Hematopoietic multipotent progenitor cell treated with erythropoietin and hydrocortisone succinate and interleukin-3 and kit ligand, for 15 days (in vitro differentiated cells): ENCODE measurements around the gene GLP2R.

Source experiments
- DNase-seq: peaks from one replicate; pipeline ENCODE4 v3.0.0-alpha.2; 2015; ENCODE audit warnings: low spot score

The GLP2R gene

GRCh38 chr17:9813166-9813565 lies 12.6 kb upstream of the GLP2R start:
- no peak for DNase-seq

GRCh38 chr17:9814337-9814945 lies 11.3 kb upstream of the GLP2R start:
- no peak for DNase-seq

DNA sequence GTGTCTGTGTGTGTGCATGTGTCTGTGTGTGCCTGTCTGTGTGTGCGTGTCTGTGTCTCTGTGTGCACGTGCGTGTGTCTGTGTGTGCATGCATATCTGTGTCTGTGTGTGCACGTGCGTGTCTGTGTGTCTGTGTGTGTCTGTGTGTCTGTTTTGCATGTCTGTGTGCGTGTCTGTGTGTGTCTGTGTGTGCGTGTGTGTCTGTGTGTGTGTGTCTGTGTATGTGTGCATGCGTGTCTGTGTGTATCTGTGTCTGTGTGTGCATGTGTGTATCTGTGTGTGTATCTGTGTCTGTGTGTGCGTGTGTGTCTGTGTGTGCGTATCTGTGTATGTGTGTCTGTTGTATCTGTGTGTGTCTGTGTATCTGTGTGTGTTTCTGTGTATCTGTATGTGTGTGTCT lies 9.3 kb upstream of the GLP2R start:
- no peak for DNase-seq

GRCh38 chr17:9817086-9817485 lies 8.6 kb upstream of the GLP2R start:
- DNase-seq = no peak

GRCh38 chr17:9818760-9819159 lies 7.0 kb upstream of the GLP2R start:
- DNase-seq = no peak

DNA sequence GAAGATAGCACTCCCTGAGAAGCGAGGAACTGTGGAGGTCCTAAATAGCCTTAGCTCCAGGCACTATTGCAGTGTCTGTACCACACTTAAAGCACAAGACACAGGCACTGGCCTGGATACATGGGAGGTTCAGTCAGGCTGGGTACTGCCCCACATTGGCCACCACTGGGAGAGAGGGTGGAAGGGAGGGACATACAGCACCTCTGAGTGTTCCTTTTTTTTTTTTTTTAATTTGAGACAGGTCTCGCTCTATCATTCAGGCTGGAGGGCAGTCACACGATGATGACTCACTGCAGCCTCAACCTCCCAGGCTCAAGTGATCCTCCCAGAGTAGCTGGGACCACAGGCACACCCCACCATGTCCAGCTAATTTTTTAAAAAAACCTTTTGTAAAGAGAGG lies 5.3 kb upstream of the GLP2R start:
- no peak for DNase-seq

DNA sequence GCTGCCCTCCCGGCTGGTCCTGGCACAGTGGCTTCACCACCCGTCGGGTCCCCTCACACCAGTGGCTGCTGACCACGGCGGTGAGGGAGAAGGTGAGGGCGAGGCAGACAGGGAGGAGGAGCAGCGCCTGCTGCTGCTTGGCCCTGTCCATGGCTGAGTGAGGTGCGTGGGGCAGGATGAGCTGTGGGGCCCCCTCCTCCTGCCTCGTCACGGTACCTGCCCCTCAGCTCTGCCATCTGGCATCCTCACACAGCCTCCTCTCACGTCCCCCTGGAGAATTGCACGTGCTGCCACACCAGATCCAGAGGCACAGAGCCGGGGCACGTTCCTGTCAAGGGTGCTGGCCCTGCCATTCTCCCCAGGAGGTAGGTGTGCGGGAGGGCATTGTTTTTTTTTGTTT lies 3.8 kb upstream of the GLP2R start, which contains the start of gene GSG1L2:
Gene GSG1L2, minus strand, starts transcription at position 159 of the 400 bp plus-strand sequence. Its CDS starts 8 bp downstream, at position 151.
- no peak for DNase-seq

- DNase-seq = no peak
These were observed 1.6 kb upstream of the GLP2R start for GRCh38 chr17:9824094-9824493.

DNA sequence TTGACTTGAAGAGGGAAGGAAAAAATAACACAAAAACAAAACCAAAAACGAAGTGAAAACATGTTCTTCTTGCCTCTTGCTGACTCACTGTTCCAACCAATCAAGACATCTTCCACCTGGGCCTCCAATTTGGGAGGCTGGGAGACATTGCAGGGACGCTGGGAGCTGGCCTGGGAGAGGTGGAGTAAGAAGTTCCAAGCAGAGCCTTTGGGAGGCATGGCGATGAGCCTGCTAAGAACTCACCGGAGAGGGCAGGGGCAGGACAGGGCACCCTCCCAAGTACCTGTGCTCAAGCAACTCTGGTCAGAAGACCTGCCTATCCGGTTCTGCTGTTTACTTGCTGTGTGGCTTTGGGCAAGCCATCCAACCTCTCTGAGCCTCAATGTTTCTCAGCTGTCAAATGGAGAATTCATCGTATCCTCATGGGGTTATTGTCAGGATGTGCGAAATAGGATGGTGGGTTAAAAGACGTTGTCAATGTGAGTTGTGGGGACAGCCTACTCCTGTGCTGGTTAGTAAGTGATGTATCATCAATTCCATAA lies 856 bp upstream of the GLP2R start:
- DNase-seq = no peak

- no peak for DNase-seq
These were observed 2.9 kb downstream of the GLP2R start for GRCh38 chr17:9828296-9829295.

GRCh38 chr17:9829343-9829742 lies 3.6 kb downstream of the GLP2R start:
- no peak for DNase-seq

DNA sequence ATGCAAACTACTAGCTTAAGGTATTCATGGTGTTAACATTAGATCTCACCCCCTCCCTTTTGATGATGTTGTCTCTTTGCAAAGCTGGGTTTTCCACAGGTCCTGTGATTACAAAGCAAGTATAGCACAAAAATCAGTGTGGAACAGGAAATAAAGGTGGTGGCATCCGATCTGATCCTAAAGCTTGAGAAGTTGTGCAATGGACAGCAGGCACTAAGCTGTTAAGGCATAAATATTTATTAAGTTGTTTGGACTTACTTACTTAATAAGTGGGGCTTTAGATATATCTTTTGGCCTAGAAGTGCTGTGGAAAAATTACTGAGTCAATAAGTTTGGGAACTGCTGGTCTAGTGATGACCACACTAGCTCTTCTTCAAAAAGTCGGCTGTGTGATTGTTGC lies 5.0 kb downstream of the GLP2R start:
- no peak for DNase-seq

GRCh38 chr17:9833922-9834321 lies 8.2 kb downstream of the GLP2R start:
- no peak for DNase-seq

DNA sequence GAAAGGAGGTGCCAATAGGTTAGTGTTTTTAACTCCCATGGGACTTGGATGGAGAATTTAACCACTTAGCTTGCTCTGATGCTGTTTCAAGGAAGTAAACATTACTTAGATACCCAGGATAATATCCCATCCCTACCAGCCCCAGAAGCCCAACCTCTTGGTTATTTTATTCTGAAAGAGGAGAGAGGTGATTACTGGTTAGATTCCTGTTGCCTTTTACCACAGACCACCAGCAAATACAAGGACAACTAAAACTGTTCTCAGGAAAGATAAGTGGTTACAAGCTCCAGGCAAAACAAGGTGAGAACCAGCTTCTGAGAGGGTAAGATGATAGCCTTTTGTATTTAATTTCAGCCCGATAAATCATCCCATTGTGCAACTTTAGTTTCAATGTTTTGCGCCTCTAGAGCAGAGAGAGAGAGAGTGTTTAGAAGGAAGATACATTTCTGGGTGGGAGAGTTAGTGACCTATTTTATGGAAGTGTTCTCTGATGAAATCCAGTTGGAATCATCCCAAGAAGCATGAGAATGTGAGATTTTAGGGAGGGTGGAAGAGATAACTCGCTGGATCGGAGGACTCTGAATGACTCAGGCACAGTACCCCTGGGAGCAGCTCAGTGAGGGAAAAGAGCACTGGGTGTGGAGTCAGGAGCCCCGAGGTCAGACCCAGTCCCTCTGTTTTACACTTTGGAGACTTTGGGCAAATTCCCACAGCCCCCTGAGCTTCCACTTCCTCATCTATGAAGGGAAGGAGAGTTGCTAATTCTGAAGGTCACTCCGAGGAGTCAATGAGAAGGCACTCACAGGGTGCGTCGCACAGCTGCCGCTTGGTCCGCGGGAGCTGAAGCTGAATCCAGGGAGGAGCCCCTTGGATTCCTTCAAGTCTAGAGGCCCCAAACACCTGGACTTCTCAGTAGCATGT lies 12.1 kb downstream of the GLP2R start:
- DNase-seq = no peak

DNA sequence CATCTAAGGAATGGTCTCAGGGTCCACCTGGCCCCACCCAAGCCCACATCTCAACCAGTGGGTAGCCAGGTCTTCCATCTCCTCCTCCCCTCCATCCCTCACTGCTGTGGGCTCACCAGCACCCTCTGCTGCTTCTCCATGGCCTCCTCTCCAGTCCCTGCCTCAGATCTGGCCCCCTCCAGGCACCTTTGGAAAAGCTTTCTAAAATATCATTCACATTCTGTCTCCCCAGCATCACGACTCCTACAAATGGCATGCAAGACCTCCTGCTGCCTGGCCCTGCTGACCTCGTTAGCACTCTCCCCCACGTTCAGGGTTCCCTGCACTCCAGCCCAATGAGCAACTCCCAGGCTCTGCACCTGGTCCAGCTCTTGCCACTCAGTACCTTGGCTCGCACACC lies 13.7 kb downstream of the GLP2R start:
- no peak for DNase-seq

GRCh38 chr17:9842057-9842758 lies 16.5 kb downstream of the GLP2R start:
- no peak for DNase-seq

DNA sequence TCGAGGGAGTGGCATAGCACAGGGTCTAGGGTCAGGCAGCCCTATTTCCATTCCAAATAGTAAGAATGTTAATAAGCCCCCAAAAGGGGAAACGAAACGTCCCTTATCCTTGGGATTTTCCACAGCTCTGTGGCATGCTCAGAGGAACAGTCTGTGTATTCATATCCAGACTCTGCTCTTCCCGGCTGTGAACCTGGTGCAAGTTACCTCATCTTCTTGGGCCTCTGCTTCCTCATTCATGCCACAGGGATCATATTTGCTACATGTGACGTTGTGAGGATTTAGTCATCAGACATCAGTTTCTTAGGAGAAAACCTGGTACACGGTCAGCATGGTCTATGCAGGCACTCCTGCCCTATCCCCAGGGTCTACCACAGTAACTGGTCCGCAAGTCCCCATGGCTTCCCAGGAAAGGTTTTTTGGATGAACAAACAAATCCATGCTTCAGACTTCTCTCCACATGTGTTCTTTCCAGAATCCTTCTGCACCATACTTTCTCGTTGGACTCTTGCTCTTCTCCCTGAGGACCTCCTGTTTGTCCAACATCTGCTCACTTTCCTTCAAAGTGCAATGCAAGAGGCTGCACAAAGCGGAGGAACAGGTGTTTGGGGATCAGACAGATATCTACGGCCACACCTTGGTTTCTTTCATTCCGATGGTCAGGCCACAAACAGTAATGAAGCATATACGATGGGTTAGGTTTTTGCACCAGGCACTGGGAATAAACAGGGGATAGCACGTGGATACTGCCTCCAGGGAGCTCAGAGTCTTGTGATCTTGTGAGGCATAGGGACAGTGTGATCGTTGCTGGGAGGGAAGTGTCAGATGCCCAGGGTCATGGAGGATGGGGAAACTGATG lies 17.7 kb downstream of the GLP2R start:
- no peak for DNase-seq

DNA sequence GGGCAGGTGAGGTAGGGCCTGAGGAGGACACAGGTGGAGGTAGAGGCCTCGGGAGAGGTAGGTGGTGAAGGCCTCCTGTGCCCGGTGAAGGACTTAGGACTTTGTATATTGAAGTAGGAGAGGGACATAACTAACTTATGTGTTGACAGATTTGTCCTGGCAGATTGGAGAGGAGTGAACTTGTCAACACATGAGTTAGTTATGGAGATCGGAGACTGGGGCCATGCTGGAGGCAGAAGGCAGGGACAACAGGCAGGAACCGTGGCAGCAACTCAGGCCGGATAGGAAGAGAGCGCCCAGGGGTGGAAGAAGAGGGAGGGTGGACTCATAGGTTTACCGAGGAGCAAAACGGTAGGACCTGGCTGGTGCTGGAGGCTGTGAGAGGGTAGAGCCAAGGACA lies 18.4 kb downstream of the GLP2R start:
- no peak for DNase-seq

DNA sequence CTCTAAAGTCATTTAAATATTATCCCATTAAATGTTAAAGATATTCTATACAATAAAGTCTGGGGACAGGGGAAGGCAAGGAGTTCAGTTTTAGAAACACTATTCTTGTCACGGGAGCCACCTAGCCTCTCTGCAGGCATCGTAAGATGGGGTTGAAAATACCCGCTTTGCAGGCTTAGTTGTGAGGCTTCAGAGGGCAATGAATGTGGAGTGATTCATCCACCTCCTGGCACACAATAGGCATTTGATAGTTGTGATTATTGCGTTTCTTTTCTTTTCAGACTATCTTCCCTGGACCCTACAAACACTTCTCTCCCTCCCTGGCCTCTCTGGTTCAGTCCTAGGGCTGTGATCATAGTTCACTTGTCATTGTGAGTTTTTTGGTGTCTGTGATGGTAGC lies 19.6 kb downstream of the GLP2R start:
- DNase-seq = no peak

- no peak for DNase-seq
These were observed 24.4 kb downstream of the GLP2R start for GRCh38 chr17:9850151-9850550.
